Thymus (tissue), 11 donors: ENCODE results near the gene KIF12. TPM values are rescaled to one million over a fixed set of nuclear protein-coding genes. Genes with fewer than 3 reads are reported as not detected.
"Not testable (repeated sequence)": the region's sequence is repeated elsewhere in the genome, so short reads cannot be mapped to it uniquely, and the experiment has no call there.

Experiments
- DNase-seq, 9 donors: peaks; one replicate each; pipeline ENCODE4 v3.0.0-alpha.2; 2013; ENCODE audit warnings: low spot score in 9 of 9, low read depth in 6 of 9, missing footprints in 1 of 9
- H3K27ac ChIP-seq, 2 donors: one replicate each; pipeline ENCODE4 v1.5.1; 2013; ENCODE audit warnings: control low read depth in 1 of 2, low read depth in 1 of 2, low read length in 1 of 2, mild to moderate bottlenecking in 1 of 2, moderate library complexity in 1 of 2
- H3K27me3 ChIP-seq, 2 donors: one replicate each; pipeline ENCODE4 v1.5.1; 2013; ENCODE audit warnings: low read length in 1 of 2; ENCODE audit not compliant: control insufficient read depth in 2 of 2, insufficient read depth in 1 of 2
- H3K36me3 ChIP-seq, 2 donors: one replicate each; pipeline ENCODE4 v1.5.1; 2013; ENCODE audit warnings: low read length in 1 of 2, mild to moderate bottlenecking in 1 of 2, moderate library complexity in 1 of 2; ENCODE audit not compliant: control insufficient read depth in 2 of 2, insufficient read depth in 2 of 2
- H3K4me1 ChIP-seq, 2 donors: one replicate each; pipeline ENCODE4 v1.5.1; 2013; ENCODE audit warnings: low read length in 2 of 2; ENCODE audit not compliant: control insufficient read depth in 2 of 2, insufficient read depth in 2 of 2
- H3K4me3 ChIP-seq, 2 donors: one replicate each; pipeline ENCODE4 v1.5.1; 2013; ENCODE audit warnings: low read length in 2 of 2, control low read depth in 1 of 2, mild to moderate bottlenecking in 1 of 2
- H3K9me3 ChIP-seq, 2 donors: one replicate each; pipeline ENCODE4 v1.5.1; 2013; ENCODE audit warnings: low read length in 1 of 2, mild to moderate bottlenecking in 1 of 2; ENCODE audit not compliant: control insufficient read depth in 2 of 2, insufficient read depth in 1 of 2
- polyA plus RNA-seq: library from polyadenylated mRNA; stranded (reverse); fragments of 200-250 nt; gene quantifications from one replicate; pipeline ENCODE4 v1.2.3, GENCODE V29; 2013
- total RNA-seq: library from RNA; stranded (reverse); fragments of 120-200 nt; gene quantifications from one replicate; pipeline ENCODE4 v1.2.4, GENCODE V29; 2013
- donor health status: healthy.

KIF12 gene
- total and polyA plus RNA-seq, 2 donors, result 1.8 to 7.8 TPM

DNA sequence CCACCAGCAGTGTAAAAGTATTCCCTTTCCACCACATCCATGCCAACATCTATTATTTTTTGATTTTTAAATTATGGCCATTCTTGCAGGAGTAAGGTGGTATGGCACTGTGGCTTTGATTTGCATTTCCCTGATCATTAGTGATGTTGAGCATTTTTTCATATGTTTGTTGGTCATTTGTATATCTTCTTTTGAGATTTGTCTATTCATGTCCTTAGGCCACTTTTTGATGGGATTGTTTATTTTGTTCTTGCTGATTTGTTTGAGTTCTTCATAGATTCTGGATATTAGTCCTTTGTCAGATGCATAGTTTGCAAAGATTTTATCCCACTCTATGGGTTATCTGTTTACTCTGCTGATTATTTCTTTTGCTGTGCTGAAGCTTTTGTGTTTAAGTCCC is 55.4 kb downstream of the KIF12 start:
- H3K4me1 ChIP-seq, H3K27me3 ChIP-seq, DNase-seq, H3K9me3 ChIP-seq, H3K36me3 ChIP-seq, H3K27ac ChIP-seq, H3K4me3 ChIP-seq: not testable (repeated sequence)

Other genes with a start within 250 kb of the KIF12 start
- 1.8 TPM for gene ZNF618, start 223.0 kb downstream of the KIF12 start, total RNA-seq
- gene ZNF618, start 223.0 kb downstream of the KIF12 start, polyA plus RNA-seq, result 1.6 TPM
- gene AMBP, start 21.0 kb downstream of the KIF12 start, total RNA-seq, result 0.38 TPM
- gene AMBP, start 21.0 kb downstream of the KIF12 start, polyA plus RNA-seq, result 0.82 TPM
- gene COL27A1, start 56.2 kb upstream of the KIF12 start, total RNA-seq, result 12.6 TPM
- gene COL27A1, start 56.2 kb upstream of the KIF12 start, polyA plus RNA-seq, result 24.0 TPM
- 3.1 TPM for gene ORM1, start 223.8 kb upstream of the KIF12 start, total RNA-seq
- gene ORM1, start 223.8 kb upstream of the KIF12 start, polyA plus RNA-seq, result 3.4 TPM
- 0.38 TPM for gene ORM2, start 230.6 kb upstream of the KIF12 start, total RNA-seq
- gene ORM2, start 230.6 kb upstream of the KIF12 start, polyA plus RNA-seq, result 1.1 TPM